GM12892 (cell line): ENCODE data around the gene MAP4K3.
"Not testable (repeated sequence)": the region's sequence is repeated elsewhere in the genome, so short reads cannot be mapped to it uniquely, and the experiment has no call there.

Source experiments
- DNase-seq: peaks from one replicate; pipeline ENCODE4 v3.0.0; 2011; ENCODE audit not compliant: insufficient read length
- FAIRE-seq: peaks from 2 replicates; lab custom pipeline; 2011; peaks lifted over from hg19 to GRCh38; lab: Jason Lieb, UNC
- POLR2A ChIP-seq: IDR thresholded peaks from 2 replicates; pipeline ENCODE4 v1.6.1; 2011; ENCODE audit warnings: low read depth, low read length, control low read depth
- POLR2AphosphoS5 ChIP-seq: IDR thresholded peaks from 2 replicates; pipeline ENCODE4 v1.6.1; 2011; ENCODE audit warnings: low read depth, low read length, control low read depth
- TAF1 ChIP-seq: IDR thresholded peaks from 2 replicates; pipeline ENCODE4 v1.6.1; 2011; ENCODE audit warnings: low read depth, mild to moderate bottlenecking, control low read depth, low read length, borderline replicate concordance

MAP4K3 gene

GRCh38 chr2:39379643-39380524 is 57.2 kb downstream of the MAP4K3 start:
- FAIRE-seq, result peak; percentile 95
- TF ChIP-seq POLR2A, result no peak
- no peak for DNase-seq

- FAIRE-seq (no peak), DNase-seq (no peak)
- TF ChIP-seq POLR2AphosphoS5, result no peak
- no peak for TF ChIP-seq TAF1
- TF ChIP-seq POLR2A, result no peak
Observed at GRCh38 chr2:39378968-39379367, 58.1 kb downstream of the MAP4K3 start.

GRCh38 chr2:39377226-39377939 is 59.7 kb downstream of the MAP4K3 start:
- no peak for DNase-seq
- no peak for TF ChIP-seq TAF1
- TF ChIP-seq POLR2A, result no peak
- TF ChIP-seq POLR2AphosphoS5, result no peak
- FAIRE-seq, result peak; percentile 80

- no peak for FAIRE-seq
- TF ChIP-seq TAF1 (no peak), POLR2A (no peak), POLR2AphosphoS5 (no peak)
- DNase-seq, result no peak
Observed at GRCh38 chr2:39375917-39376316, 61.2 kb downstream of the MAP4K3 start.

GRCh38 chr2:39373181-39373802 is 63.8 kb downstream of the MAP4K3 start:
- TF ChIP-seq POLR2AphosphoS5 (no peak), POLR2A (no peak), TAF1 (no peak)
- DNase-seq (no peak), FAIRE-seq (no peak)

- FAIRE-seq (no peak), DNase-seq (no peak)
- TF ChIP-seq POLR2AphosphoS5 (no peak), TAF1 (no peak), POLR2A (no peak)
Observed at GRCh38 chr2:39370101-39370500, 67.0 kb downstream of the MAP4K3 start.

GRCh38 chr2:39368846-39369245 is 68.2 kb downstream of the MAP4K3 start:
- DNase-seq (no peak), FAIRE-seq (no peak)
- TF ChIP-seq POLR2AphosphoS5, result no peak

GRCh38 chr2:39368376-39368775 is 68.7 kb downstream of the MAP4K3 start:
- DNase-seq (no peak), FAIRE-seq (no peak)
- TF ChIP-seq POLR2AphosphoS5, result no peak
- TF ChIP-seq POLR2A, result no peak
- no peak for TF ChIP-seq TAF1

- DNase-seq, result no peak
- no peak for TF ChIP-seq POLR2A
- TF ChIP-seq POLR2AphosphoS5, result no peak
- no peak for TF ChIP-seq TAF1
- FAIRE-seq, result no peak
Observed at GRCh38 chr2:39362595-39362994, 74.5 kb downstream of the MAP4K3 start.

GRCh38 chr2:39361511-39361910 is 75.6 kb downstream of the MAP4K3 start:
- DNase-seq (no peak), FAIRE-seq (no peak)
- TF ChIP-seq POLR2AphosphoS5, result no peak
- TF ChIP-seq TAF1, result no peak
- TF ChIP-seq POLR2A, result no peak

GRCh38 chr2:39360342-39360741 is 76.7 kb downstream of the MAP4K3 start:
- not testable (repeated sequence) for FAIRE-seq, DNase-seq

GRCh38 chr2:39359453-39360038 is 77.5 kb downstream of the MAP4K3 start:
- TF ChIP-seq POLR2A, result no peak
- TF ChIP-seq TAF1, result no peak
- TF ChIP-seq POLR2AphosphoS5, result no peak
- DNase-seq (no peak), FAIRE-seq (no peak)
